Erythroblast (primary cell): ENCODE measurements around the gene ATG4A.

Experiments used
- GATA1 ChIP-seq: IDR thresholded peaks from 2 replicates; pipeline ENCODE4 v1.6.1; 2011; ENCODE audit warnings: low read depth, mild to moderate bottlenecking, control low read depth, low read length, moderate library complexity
- POLR2A ChIP-seq: IDR thresholded peaks from 2 replicates; pipeline ENCODE4 v1.6.1; 2011; ENCODE audit warnings: mild to moderate bottlenecking, low read length

DNA sequence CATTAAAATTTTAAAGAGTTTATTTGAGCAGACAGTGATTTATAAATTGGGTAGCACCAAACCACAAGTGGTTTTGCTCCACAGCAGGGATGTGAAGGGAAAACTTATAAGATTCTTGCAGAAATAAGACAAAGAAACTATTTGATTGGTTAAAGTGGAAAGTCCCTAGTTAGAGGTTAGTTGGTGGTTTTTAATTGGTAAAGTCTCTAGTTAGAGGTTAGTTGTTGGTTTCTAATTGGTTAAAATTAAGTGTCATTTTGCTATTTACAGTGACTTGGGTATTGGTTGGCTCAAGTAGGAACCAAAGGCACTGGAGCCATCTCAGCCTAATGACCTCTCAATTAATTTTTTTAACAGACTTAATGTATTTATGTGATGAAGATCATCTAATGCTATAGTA, 23.0 kb downstream of the ATG4A start:
- TF ChIP-seq POLR2A (no peak), GATA1 (no peak)
